Adipocyte (in vitro differentiated cells): ENCODE data around the gene TRMT10C.
"Not testable (repeated sequence)": the region's sequence is repeated elsewhere in the genome, so short reads cannot be mapped to it uniquely, and the experiment has no call there.

ENCODE experiments used
- DNase-seq: peaks from one replicate; pipeline ENCODE4 v3.0.0-alpha.2; 2015; ENCODE audit warnings: low read depth
- H3K27me3 ChIP-seq: replicated peaks from 2 replicates; pipeline ENCODE4 v1.7.0; 2013; ENCODE audit warnings: mild to moderate bottlenecking, low read length, moderate library complexity; ENCODE audit not compliant: control insufficient read depth, insufficient read depth
- H3K36me3 ChIP-seq: 2 replicates; pipeline ENCODE4 v1.7.0; 2013; ENCODE audit warnings: low read length, mild to moderate bottlenecking, moderate library complexity; ENCODE audit not compliant: control insufficient read depth, insufficient read depth, severe bottlenecking
- H3K4me1 ChIP-seq: 2 replicates; pipeline ENCODE4 v1.7.0; 2013; ENCODE audit warnings: mild to moderate bottlenecking, low read length, moderate library complexity; ENCODE audit not compliant: control insufficient read depth, insufficient read depth
- H3K4me3 ChIP-seq: 2 replicates; pipeline ENCODE4 v1.7.0; 2013; ENCODE audit warnings: mild to moderate bottlenecking, low read length, moderate library complexity
- H3K9ac ChIP-seq: 2 replicates; pipeline ENCODE4 v1.7.0; 2013; ENCODE audit warnings: mild to moderate bottlenecking, low read length, moderate library complexity
- H3K9me3 ChIP-seq: 2 replicates; pipeline ENCODE4 v1.7.0; 2013; ENCODE audit warnings: mild to moderate bottlenecking, low read length, moderate library complexity; ENCODE audit not compliant: control insufficient read depth

The TRMT10C gene

GRCh38 chr3:101551359-101552081, 10.1 kb upstream of the TRMT10C start:
- not testable (repeated sequence) for DNase-seq, H3K4me3 ChIP-seq, H3K9ac ChIP-seq, H3K27me3 ChIP-seq, H3K4me1 ChIP-seq, H3K9me3 ChIP-seq, H3K36me3 ChIP-seq

GRCh38 chr3:101553381-101553780, 8.3 kb upstream of the TRMT10C start:
- not testable (repeated sequence) for DNase-seq, H3K9me3 ChIP-seq, H3K36me3 ChIP-seq, H3K9ac ChIP-seq, H3K4me3 ChIP-seq, H3K27me3 ChIP-seq, H3K4me1 ChIP-seq

DNA sequence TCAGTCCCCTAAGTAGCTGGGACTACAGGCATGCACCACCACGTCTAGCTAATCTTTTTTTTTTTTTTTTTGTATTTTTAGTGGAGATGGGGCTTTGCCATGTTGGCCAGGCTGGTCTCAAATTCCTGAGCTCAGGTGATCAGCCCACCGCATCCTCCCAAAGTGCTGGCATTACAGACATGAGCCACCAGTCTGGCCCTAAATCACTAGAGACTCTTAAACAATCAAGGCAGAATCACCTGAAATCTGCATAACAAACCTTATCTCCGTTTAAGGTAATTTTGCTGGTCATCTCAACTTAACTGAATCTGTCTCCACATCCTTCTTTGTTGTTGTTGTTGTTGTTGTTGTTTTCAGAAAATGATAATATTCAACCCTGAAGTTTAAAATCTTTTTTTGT, 5.6 kb upstream of the TRMT10C start:
- Histone ChIP-seq H3K4me3 (no peak overlapping the region), H3K36me3 (no peaks in the 10 kb centered on the region), H3K9ac (no peak overlapping the region), H3K27me3 (peaks cover 4% of the 10 kb centered on the region), H3K4me1 (no peaks in the 10 kb centered on the region), H3K9me3 (no peaks in the 10 kb centered on the region)
- DNase-seq, result no peak

DNA sequence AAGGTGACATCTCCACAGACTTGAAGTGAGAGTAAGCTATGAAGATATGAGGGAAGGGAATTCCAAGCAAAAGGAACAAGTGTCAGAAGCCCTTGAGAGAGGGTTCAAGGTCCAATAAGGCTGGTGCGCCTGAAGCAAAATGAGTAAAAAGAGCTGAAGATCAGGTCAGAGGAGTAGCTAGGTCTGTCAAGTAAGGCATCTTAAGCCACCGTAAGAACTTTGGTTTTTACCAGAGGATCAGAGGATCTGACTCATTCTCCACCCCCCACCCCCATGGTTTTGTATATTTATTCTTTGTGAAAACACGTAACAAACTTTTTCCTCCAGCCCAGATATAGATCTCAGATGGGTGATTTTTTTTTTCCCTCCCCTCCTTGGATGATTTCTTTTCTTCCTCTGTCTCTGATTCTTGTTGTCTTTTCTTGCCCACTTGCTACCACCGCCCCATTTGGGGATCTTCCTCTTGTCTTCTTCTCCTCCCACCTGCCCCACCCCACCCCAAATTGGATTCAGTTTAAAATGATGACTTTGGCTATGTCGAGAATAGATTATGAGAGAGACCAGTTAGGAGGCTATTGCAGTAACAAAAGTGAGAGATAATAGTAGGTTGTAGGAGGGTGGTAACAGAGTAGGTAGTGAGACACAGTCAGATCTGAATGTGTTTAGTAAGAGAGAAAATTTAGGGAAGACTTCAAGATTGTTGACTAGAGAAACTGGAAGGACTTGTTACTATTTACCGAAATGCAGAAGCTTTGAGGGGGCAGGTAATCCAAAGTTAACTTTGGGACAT, 6.1 kb downstream of the TRMT10C start:
- Histone ChIP-seq H3K9ac (no peak overlapping the region), H3K36me3 (peaks cover 19% of the 10 kb centered on the region), H3K9me3 (no peaks in the 10 kb centered on the region), H3K4me1 (peaks cover 9% of the 10 kb centered on the region), H3K27me3 (no peaks in the 10 kb centered on the region), H3K4me3 (no peak overlapping the region)
- peak; percentile 44 for DNase-seq

GRCh38 chr3:101571028-101571895, 9.6 kb downstream of the TRMT10C start:
- peaks cover 15% of the 10 kb centered on the region for H3K4me1 ChIP-seq
- peaks cover 2% of the 10 kb centered on the region for H3K36me3 ChIP-seq
- no peak overlapping the region for H3K9ac ChIP-seq
- DNase-seq, result no peak
- no peaks in the 10 kb centered on the region for H3K9me3 ChIP-seq
- H3K27me3 ChIP-seq, result no peaks in the 10 kb centered on the region
- H3K4me3 ChIP-seq, result no peak overlapping the region

DNA sequence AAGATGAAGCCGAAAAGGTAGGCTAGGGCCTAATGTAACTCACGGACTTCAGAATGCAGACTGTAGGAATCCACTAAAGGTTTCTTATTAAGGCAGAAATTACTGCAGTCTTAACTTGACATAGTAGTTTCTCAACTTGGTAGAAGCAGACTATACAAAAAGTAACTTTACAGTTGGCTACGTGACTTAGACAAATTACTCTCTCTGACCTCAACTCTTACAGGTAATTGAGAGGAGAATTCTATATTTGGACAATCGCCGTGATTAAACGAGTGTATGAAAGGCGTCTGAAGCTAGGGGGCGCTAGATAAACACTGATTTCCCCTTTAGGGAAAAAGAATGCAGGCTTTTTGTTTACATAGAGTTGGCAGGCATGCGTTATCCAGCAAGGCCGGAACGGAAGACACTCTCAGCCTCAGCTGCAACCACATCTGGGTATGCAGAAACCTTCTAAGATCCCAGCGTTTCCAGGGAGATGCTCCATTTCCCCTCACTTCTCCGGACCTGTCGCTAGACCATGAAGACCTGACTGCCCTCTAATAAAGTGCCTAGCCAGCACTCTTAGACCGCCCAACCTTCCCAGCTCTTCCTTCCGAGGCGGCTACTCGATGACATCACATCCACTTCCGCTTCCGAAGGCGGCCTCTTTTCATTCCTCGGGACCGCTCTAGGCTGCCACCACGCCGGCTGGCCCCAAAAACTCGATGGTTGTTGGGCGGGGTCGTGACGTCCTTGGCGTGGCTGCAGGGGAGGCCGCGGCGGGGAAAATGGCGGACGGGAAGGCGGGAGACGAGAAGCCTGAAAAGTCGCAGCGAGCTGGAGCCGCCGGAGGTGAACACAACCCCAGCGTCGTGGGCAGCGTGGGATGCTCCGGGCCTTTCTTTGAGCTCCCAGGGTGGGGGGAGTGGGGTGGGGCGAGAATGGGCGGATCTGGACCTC, 12.1 kb downstream of the TRMT10C start, which contains the start of gene PCNP:
Gene PCNP, plus strand, starts transcription at position 732 of the 939 bp plus-strand sequence. Its CDS starts 36 bp downstream, at position 768.
- H3K27me3 ChIP-seq, result no peaks in the 10 kb centered on the region
- H3K9ac ChIP-seq, result peak within 1 kb of the TSS; percentile 98
- peak; percentile 100 for DNase-seq
- peak within 1 kb of the TSS; percentile 98 for H3K4me3 ChIP-seq
- H3K4me1 ChIP-seq, result peaks cover 17% of the 10 kb centered on the region
- no peaks in the 10 kb centered on the region for H3K9me3 ChIP-seq
- H3K36me3 ChIP-seq, result no peaks in the 10 kb centered on the region

DNA sequence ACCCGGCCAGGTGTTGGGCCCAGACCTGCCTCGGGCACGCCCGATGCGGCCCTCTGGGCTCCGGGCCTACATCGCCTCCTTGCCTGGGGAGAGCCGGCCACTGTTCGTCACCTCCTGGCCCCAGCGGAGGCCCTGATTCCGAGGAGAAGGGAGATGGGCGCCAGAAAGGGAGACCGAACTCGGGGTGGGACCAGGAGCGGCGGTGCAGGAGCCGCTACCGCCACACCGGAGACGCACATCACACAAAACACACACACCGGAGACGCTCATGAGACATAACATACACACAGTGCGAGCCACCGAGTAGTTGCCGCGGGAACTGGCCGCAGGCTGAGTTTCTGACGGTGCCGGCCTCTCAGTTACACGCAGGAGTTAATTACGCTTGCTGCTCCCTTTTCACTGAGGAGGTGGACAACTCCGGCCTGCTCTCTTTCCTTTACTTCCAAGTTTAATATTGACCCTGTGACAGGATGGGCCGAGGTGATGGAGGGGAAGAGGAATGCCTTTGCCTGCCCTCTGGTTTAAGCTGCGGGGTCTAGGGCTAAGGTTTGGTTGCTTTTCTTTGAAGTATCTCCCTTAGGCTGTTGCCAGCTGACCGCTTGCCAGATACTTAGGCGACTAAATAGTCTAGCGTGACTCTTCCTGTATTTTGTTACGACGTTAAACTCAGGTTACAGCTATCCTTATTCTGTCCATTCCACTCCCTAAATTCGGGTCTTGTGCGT, 12.9 kb downstream of the TRMT10C start:
- no peaks in the 10 kb centered on the region for H3K27me3 ChIP-seq
- H3K9me3 ChIP-seq, result no peaks in the 10 kb centered on the region
- peak overlapping the region; percentile 98 for H3K4me3 ChIP-seq
- peak; percentile 80 for DNase-seq
- H3K4me1 ChIP-seq, result peaks cover 19% of the 10 kb centered on the region
- peak overlapping the region; percentile 98 for H3K9ac ChIP-seq
- H3K36me3 ChIP-seq, result peaks cover 2% of the 10 kb centered on the region

GRCh38 chr3:101577286-101577685, 15.6 kb downstream of the TRMT10C start:
- Histone ChIP-seq H3K4me1 (peaks cover 19% of the 10 kb centered on the region), H3K4me3 (no peak overlapping the region), H3K9ac (no peak overlapping the region), H3K36me3 (peaks cover 12% of the 10 kb centered on the region), H3K9me3 (no peaks in the 10 kb centered on the region), H3K27me3 (no peaks in the 10 kb centered on the region)
- DNase-seq, result no peak

DNA sequence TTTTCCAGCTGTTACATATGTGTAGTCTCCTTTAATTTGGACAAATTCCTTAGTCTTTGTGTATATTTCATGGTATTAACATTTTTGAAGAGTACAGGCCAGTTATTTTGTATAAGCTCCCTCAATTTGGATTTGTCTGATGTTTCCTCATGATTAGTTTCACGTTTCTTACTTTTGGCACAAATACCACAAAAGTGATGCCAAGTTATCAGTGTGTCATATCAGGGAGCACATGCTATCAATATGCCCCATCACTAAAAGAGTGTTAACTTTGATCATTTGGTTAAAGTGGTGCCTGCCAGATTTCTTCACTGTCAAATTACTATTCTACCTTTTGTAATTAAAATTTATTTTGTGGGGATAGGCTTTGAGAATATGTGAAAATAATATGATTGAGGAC, 26.9 kb downstream of the TRMT10C start:
- H3K9ac ChIP-seq, result no peak overlapping the region
- H3K4me1 ChIP-seq, result no peaks in the 10 kb centered on the region
- H3K9me3 ChIP-seq, result no peaks in the 10 kb centered on the region
- no peaks in the 10 kb centered on the region for H3K27me3 ChIP-seq
- DNase-seq, result no peak
- no peak overlapping the region for H3K4me3 ChIP-seq
- H3K36me3 ChIP-seq, result peaks cover 77% of the 10 kb centered on the region

GRCh38 chr3:101591071-101591470, 29.4 kb downstream of the TRMT10C start:
- peaks cover 79% of the 10 kb centered on the region for H3K36me3 ChIP-seq

More at GRCh38 chr3:101591071-101591470, 29.4 kb downstream of the TRMT10C start:
- Histone ChIP-seq H3K9me3 (no peaks in the 10 kb centered on the region), H3K27me3 (no peaks in the 10 kb centered on the region), H3K4me1 (no peaks in the 10 kb centered on the region), H3K9ac (no peak overlapping the region), H3K4me3 (no peak overlapping the region)
- no peak for DNase-seq
